T-cell (primary cell): Measurements from ENCODE around the gene MYCN. TPM values are rescaled to one million over a fixed set of nuclear protein-coding genes. Genes with fewer than 3 reads are reported as not detected.

Experiments used
- ATAC-seq, 4 experiments: fragments of 200-7000 bp in 3 of 4; fragments of 150-1000 bp in 1 of 4; cut with Tn5 transposase; replicated peaks in 1 of 4; 1 replicate in 3 of 4; 2 replicates in 1 of 4; pipeline ENCODE4 v1.10.0; 2021; ENCODE audit warnings: moderate library complexity in 3 of 4, mild to moderate bottlenecking in 2 of 4, moderate number of reproducible peaks in 1 of 4
- CTCF ChIA-PET, 2 donors: fragments of 300-600 bp; sonication (Branson Sonifier 250); formaldehyde crosslinking; loops; one replicate each; lab custom pipeline; 2022; ENCODE audit warnings: antibody characterized with exemption in 2 of 2; lab: Charles Lee
- POLR2A ChIA-PET, 2 donors: fragments of 300-600 bp; sonication (Branson Sonifier 250); formaldehyde crosslinking; loops; one replicate each; lab custom pipeline; 2022; ENCODE audit warnings: antibody characterized with exemption in 2 of 2; lab: Charles Lee
- DNase-seq, 35 experiments: peaks; one replicate each; pipeline versions ENCODE4 v3.0.0 to v3.0.0-alpha.2; 2013 to 2023
- H3K27ac ChIP-seq: one replicate; pipeline ENCODE4 v1.5.1; 2013; ENCODE audit warnings: low read length
- H3K27me3 ChIP-seq, 2 experiments: replicated peaks in 1 of 2; 1 replicate in 1 of 2; 2 replicates in 1 of 2; pipeline versions ENCODE4 v1.6.1 to v1.7.0; 2013; ENCODE audit warnings: low read length in 1 of 2, mixed read lengths in 1 of 2; ENCODE audit not compliant: control insufficient read depth in 2 of 2, insufficient read depth in 2 of 2; ENCODE audit errors: extremely low read depth in 1 of 2
- H3K36me3 ChIP-seq, 2 donors: 1 replicate in 1 of 2; 2 replicates in 1 of 2; pipeline versions ENCODE4 v1.6.1 to v1.7.0; 2013; ENCODE audit warnings: low read length in 1 of 2; ENCODE audit not compliant: control insufficient read depth in 2 of 2, insufficient read depth in 1 of 2; ENCODE audit errors: extremely low read depth in 1 of 2
- H3K4me1 ChIP-seq, 2 experiments: 1 replicate in 1 of 2; 2 replicates in 1 of 2; pipeline versions ENCODE4 v1.6.1 to v1.7.0; 2013; ENCODE audit warnings: low read length in 2 of 2, mixed read lengths in 1 of 2; ENCODE audit not compliant: insufficient read depth in 2 of 2, control insufficient read depth in 1 of 2; ENCODE audit errors: extremely low read depth in 1 of 2
- H3K4me3 ChIP-seq, 2 donors: 1 replicate in 1 of 2; 2 replicates in 1 of 2; pipeline versions ENCODE4 v1.5.1 to v1.7.0; 2013; ENCODE audit warnings: mild to moderate bottlenecking in 2 of 2, low read length in 1 of 2, moderate library complexity in 1 of 2; ENCODE audit not compliant: control insufficient read depth in 1 of 2; ENCODE audit errors: extremely low read depth in 1 of 2
- H3K9me3 ChIP-seq: 2 replicates; pipeline ENCODE4 v1.7.0; 2013
- H3K27ac Mint-ChIP-seq, 2 donors: one replicate each; pipeline ENCODE4 v1.8.0; 2020 to 2021; ENCODE audit warnings: mild to moderate bottlenecking in 2 of 2, mixed read lengths in 2 of 2
- H3K27me3 Mint-ChIP-seq, 2 donors: one replicate each; pipeline ENCODE4 v1.8.0; 2021 to 2022; ENCODE audit warnings: mixed read lengths in 2 of 2
- H3K36me3 Mint-ChIP-seq: one replicate; pipeline ENCODE4 v1.8.0; 2021; ENCODE audit warnings: mixed read lengths
- H3K4me1 Mint-ChIP-seq, 3 donors: one replicate each; pipeline ENCODE4 v1.8.0; 2020 to 2022; ENCODE audit warnings: mixed read lengths in 3 of 3, mild to moderate bottlenecking in 1 of 3
- H3K4me3 Mint-ChIP-seq, 3 donors: one replicate each; pipeline ENCODE4 v1.8.0; 2020 to 2022; ENCODE audit warnings: mild to moderate bottlenecking in 3 of 3, mixed read lengths in 3 of 3, moderate library complexity in 3 of 3
- H3K9me3 Mint-ChIP-seq, 3 donors: one replicate each; pipeline ENCODE4 v1.8.0; 2020 to 2022; ENCODE audit warnings: mixed read lengths in 3 of 3
- WGBS: methylation state at CpG from one replicate; pipeline ENCODE4 v1.1.5; 2013; ENCODE audit warnings: missing lambda C conversion rate; ENCODE audit not compliant: insufficient coverage; 5-methylcytosine and 5-hydroxymethylcytosine counted together
- total RNA-seq, 35 experiments: library from RNA in 6 of 35; stranded (reverse) in 6 of 35; fragments of 120-200 nt in 1 of 35; gene quantifications; one replicate each; pipeline versions ENCODE4 v1.2.1 to v1.2.4 and lab custom pipeline; 2013 to 2026

MYCN gene
- total RNA-seq, 5 donors from 2014 or later (not counting 1 experiment from before 2014, with no cell fraction given): 0.25 to 1.5 (median 1.3) TPM

GRCh38 chr2:15973481-15974401 is 33.4 kb downstream of the MYCN start:
- Histone ChIP-seq H3K36me3 (no peaks in the 10 kb centered on the region), H3K27me3 (no peaks in the 10 kb centered on the region), H3K9me3 (no peaks in the 10 kb centered on the region), H3K4me3 (no peak overlapping the region), H3K4me1 (no peaks in the 10 kb centered on the region), H3K27ac (no peak overlapping the region)
- H3K27ac Mint-ChIP-seq: no peak overlapping the region
- H3K4me1 Mint-ChIP-seq: peaks cover 6 to 27% (median 13%) of the 10 kb centered on the region in 3 donors
- H3K36me3 Mint-ChIP-seq: no peaks in the 10 kb centered on the region
- H3K4me3 Mint-ChIP-seq: no peak overlapping the region
- ATAC-seq: no peak
- H3K9me3 Mint-ChIP-seq: no peaks in the 10 kb centered on the region
- ChIA-PET POLR2A (no interaction called here), CTCF (no interaction called here)
- no peak for DNase-seq
- no peaks in the 10 kb centered on the region for H3K27me3 Mint-ChIP-seq
- WGBS: 90% methylated on average over 1 of the region's 7 CpGs

GRCh38 chr2:15974565-15975260 is 34.4 kb downstream of the MYCN start:
- Mint-ChIP-seq H3K9me3 (no peaks in the 10 kb centered on the region), H3K27ac (no peak overlapping the region), H3K4me1 (peaks cover 3 to 17% (median 5%) of the 10 kb centered on the region in 3 donors), H3K36me3 (no peaks in the 10 kb centered on the region), H3K4me3 (no peak overlapping the region), H3K27me3 (no peaks in the 10 kb centered on the region)
- ChIA-PET POLR2A (no interaction called here), CTCF (no interaction called here)
- Histone ChIP-seq H3K36me3 (no peaks in the 10 kb centered on the region), H3K27me3 (no peaks in the 10 kb centered on the region), H3K4me1 (no peaks in the 10 kb centered on the region), H3K4me3 (no peak overlapping the region), H3K9me3 (no peaks in the 10 kb centered on the region), H3K27ac (no peak overlapping the region)
- 86% methylated on average over 1 of the region's 5 CpGs for WGBS
- ATAC-seq (no peak), DNase-seq (no peak)

- H3K27ac ChIP-seq: no peak overlapping the region
- ChIA-PET POLR2A (no interaction called here), CTCF (no interaction called here)
- H3K4me1 Mint-ChIP-seq: peaks cover 3 to 17% (median 5%) of the 10 kb centered on the region in 3 donors
- no peaks in the 10 kb centered on the region for H3K36me3 Mint-ChIP-seq
- no peaks in the 10 kb centered on the region for H3K9me3 Mint-ChIP-seq
- no peaks in the 10 kb centered on the region for H3K27me3 Mint-ChIP-seq
- H3K36me3 ChIP-seq: no peaks in the 10 kb centered on the region
- no peak overlapping the region for H3K4me3 ChIP-seq
- no peaks in the 10 kb centered on the region for H3K9me3 ChIP-seq
- no peaks in the 10 kb centered on the region for H3K27me3 ChIP-seq
- no peak overlapping the region for H3K4me3 Mint-ChIP-seq
- no CpG with 5 or more reads among the region's 3 CpGs for WGBS
- ATAC-seq (no peak), DNase-seq (no peak)
- H3K4me1 ChIP-seq: no peaks in the 10 kb centered on the region
- H3K27ac Mint-ChIP-seq: no peak overlapping the region
Measured at GRCh38 chr2:15975261-15975600, 34.9 kb downstream of the MYCN start.

- no peak for ATAC-seq
- H3K4me1 Mint-ChIP-seq: peaks cover 3 to 17% (median 5%) of the 10 kb centered on the region in 3 donors
- Histone ChIP-seq H3K4me3 (no peak overlapping the region), H3K27ac (no peak overlapping the region), H3K27me3 (no peaks in the 10 kb centered on the region), H3K36me3 (no peaks in the 10 kb centered on the region), H3K4me1 (no peaks in the 10 kb centered on the region), H3K9me3 (no peaks in the 10 kb centered on the region)
- H3K36me3 Mint-ChIP-seq: no peaks in the 10 kb centered on the region
- no peak overlapping the region for H3K27ac Mint-ChIP-seq
- 83% methylated on average over 2 of the region's 5 CpGs for WGBS
- no peak for DNase-seq
- H3K27me3 Mint-ChIP-seq: no peaks in the 10 kb centered on the region
- H3K9me3 Mint-ChIP-seq: no peaks in the 10 kb centered on the region
- H3K4me3 Mint-ChIP-seq: no peak overlapping the region
- ChIA-PET CTCF (no interaction called here), POLR2A (no interaction called here)
Measured at GRCh38 chr2:15975676-15976075, 35.3 kb downstream of the MYCN start.

GRCh38 chr2:15976354-15976753 is 36.0 kb downstream of the MYCN start:
- 87% methylated on average over 3 of the region's 7 CpGs for WGBS

GRCh38 chr2:15979051-15979758 is 38.9 kb downstream of the MYCN start:
- no peak overlapping the region for H3K27ac Mint-ChIP-seq
- ChIA-PET CTCF (no interaction called here), POLR2A (no interaction called here)
- peaks cover 6 to 13% (median 8%) of the 10 kb centered on the region in 3 donors for H3K4me1 Mint-ChIP-seq
- Histone ChIP-seq H3K9me3 (no peaks in the 10 kb centered on the region), H3K27ac (no peak overlapping the region), H3K4me3 (no peak overlapping the region), H3K27me3 (no peaks in the 10 kb centered on the region), H3K36me3 (no peaks in the 10 kb centered on the region), H3K4me1 (peaks cover 5 to 7% of the 10 kb centered on the region in 2 experiments)
- H3K27me3 Mint-ChIP-seq: no peaks in the 10 kb centered on the region
- no peak for ATAC-seq
- no peaks in the 10 kb centered on the region for H3K36me3 Mint-ChIP-seq
- H3K4me3 Mint-ChIP-seq: no peak overlapping the region
- H3K9me3 Mint-ChIP-seq: no peaks in the 10 kb centered on the region
- WGBS: 75% methylated on average over 2 of the region's 9 CpGs
- DNase-seq: no peak

More at GRCh38 chr2:15976354-15976753, 36.0 kb downstream of the MYCN start:
- H3K4me1 Mint-ChIP-seq: peaks cover 3 to 17% (median 5%) of the 10 kb centered on the region in 3 donors
- no peaks in the 10 kb centered on the region for H3K9me3 Mint-ChIP-seq
- H3K4me3 Mint-ChIP-seq: no peak overlapping the region
- no peak overlapping the region for H3K27ac ChIP-seq
- ATAC-seq: no peak
- H3K36me3 Mint-ChIP-seq: no peaks in the 10 kb centered on the region
- no peak overlapping the region for H3K27ac Mint-ChIP-seq
- H3K4me1 ChIP-seq: no peaks in the 10 kb centered on the region
- H3K4me3 ChIP-seq: no peak overlapping the region
- H3K27me3 ChIP-seq: no peaks in the 10 kb centered on the region
- no peak for DNase-seq
- no peaks in the 10 kb centered on the region for H3K36me3 ChIP-seq
- no peaks in the 10 kb centered on the region for H3K9me3 ChIP-seq
- H3K27me3 Mint-ChIP-seq: no peaks in the 10 kb centered on the region
- CTCF ChIA-PET: no interaction called here
- POLR2A ChIA-PET: no interaction called here
